Osteocyte (in vitro differentiated cells): ENCODE data around the gene UMODL1. TPM values are rescaled to one million over a fixed set of nuclear protein-coding genes. Genes with fewer than 3 reads are reported as not detected.

Experiments
- DNase-seq: peaks from one replicate; pipeline ENCODE4 v3.0.0; 2021; ENCODE audit warnings: mixed read lengths; ENCODE audit not compliant: unreplicated experiment; ENCODE audit errors: extremely low spot score
- H3K27ac Mint-ChIP-seq: one replicate; pipeline ENCODE4 v1.8.0; 2021; ENCODE audit warnings: mild to moderate bottlenecking, mixed read lengths; ENCODE audit not compliant: unreplicated experiment
- H3K27me3 Mint-ChIP-seq: one replicate; pipeline ENCODE4 v1.8.0; 2021; ENCODE audit warnings: mixed read lengths; ENCODE audit not compliant: unreplicated experiment
- H3K36me3 Mint-ChIP-seq: one replicate; pipeline ENCODE4 v1.8.0; 2021; ENCODE audit warnings: mixed read lengths; ENCODE audit not compliant: unreplicated experiment
- H3K4me1 Mint-ChIP-seq: one replicate; pipeline ENCODE4 v1.8.0; 2021; ENCODE audit warnings: mixed read lengths; ENCODE audit not compliant: unreplicated experiment
- H3K4me3 Mint-ChIP-seq: one replicate; pipeline ENCODE4 v1.8.0; 2021; ENCODE audit warnings: mild to moderate bottlenecking, moderate library complexity, mixed read lengths; ENCODE audit not compliant: unreplicated experiment
- H3K9me3 Mint-ChIP-seq: one replicate; pipeline ENCODE4 v1.8.0; 2021; ENCODE audit warnings: mixed read lengths; ENCODE audit not compliant: unreplicated experiment
- total RNA-seq: library from RNA; stranded (reverse); gene quantifications from 2 replicates; pipeline ENCODE4 v1.2.1, GENCODE V29; 2021
- TF ChIP-seq, protein P1 (sequence below): fragments of 200-600 bp; sonication (generic); IDR thresholded peaks from 2 replicates; pipeline ENCODE4 v1.5.0; 2021; ENCODE audit warnings: antibody characterized with exemption, mild to moderate bottlenecking, moderate library complexity

UMODL1 gene
- total RNA-seq, 1 donor from 2014 or later = not detected

DNA sequence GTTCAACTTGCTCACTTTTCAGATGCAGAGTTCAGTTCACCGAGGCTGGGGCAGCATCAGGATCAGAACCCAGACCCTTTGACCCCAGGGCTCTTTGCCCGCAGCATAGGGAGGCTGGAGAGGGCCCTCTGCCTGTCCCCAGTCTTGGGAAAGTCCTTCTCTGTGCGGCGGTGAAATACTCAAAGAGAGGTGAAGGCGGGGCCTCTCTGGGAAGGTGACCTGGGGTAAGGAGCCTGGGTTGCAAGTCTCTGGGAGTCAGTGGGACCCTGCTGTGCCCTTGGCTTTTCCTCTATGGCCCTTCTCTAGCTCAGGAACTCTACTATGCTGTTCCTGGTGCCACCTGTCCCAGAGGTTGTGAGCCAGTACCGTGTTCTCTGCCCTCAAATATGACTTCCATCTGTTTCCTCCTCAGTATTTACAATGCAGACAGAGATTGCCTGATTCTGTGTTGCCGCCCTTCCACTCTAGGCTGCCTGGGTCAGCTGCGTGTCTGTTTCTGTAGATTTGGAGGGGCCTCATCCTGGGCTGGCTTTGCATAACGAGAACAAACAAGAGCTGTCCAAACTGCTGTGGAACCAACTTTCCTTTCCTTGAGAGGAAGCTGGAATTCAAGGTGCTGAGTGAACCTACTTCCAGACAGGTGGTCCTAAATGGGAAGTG is 42.2 kb upstream of the UMODL1 start:
- no peak overlapping the region for H3K4me3 Mint-ChIP-seq
- no peaks in the 10 kb centered on the region for H3K9me3 Mint-ChIP-seq
- no peaks in the 10 kb centered on the region for H3K4me1 Mint-ChIP-seq
- H3K36me3 Mint-ChIP-seq = no peaks in the 10 kb centered on the region
- DNase-seq = no peak
- no peaks in the 10 kb centered on the region for H3K27me3 Mint-ChIP-seq
- TF ChIP-seq, protein P1, sequence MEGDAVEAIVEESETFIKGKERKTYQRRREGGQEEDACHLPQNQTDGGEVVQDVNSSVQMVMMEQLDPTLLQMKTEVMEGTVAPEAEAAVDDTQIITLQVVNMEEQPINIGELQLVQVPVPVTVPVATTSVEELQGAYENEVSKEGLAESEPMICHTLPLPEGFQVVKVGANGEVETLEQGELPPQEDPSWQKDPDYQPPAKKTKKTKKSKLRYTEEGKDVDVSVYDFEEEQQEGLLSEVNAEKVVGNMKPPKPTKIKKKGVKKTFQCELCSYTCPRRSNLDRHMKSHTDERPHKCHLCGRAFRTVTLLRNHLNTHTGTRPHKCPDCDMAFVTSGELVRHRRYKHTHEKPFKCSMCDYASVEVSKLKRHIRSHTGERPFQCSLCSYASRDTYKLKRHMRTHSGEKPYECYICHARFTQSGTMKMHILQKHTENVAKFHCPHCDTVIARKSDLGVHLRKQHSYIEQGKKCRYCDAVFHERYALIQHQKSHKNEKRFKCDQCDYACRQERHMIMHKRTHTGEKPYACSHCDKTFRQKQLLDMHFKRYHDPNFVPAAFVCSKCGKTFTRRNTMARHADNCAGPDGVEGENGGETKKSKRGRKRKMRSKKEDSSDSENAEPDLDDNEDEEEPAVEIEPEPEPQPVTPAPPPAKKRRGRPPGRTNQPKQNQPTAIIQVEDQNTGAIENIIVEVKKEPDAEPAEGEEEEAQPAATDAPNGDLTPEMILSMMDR = no peak
- no peak overlapping the region for H3K27ac Mint-ChIP-seq

DNA sequence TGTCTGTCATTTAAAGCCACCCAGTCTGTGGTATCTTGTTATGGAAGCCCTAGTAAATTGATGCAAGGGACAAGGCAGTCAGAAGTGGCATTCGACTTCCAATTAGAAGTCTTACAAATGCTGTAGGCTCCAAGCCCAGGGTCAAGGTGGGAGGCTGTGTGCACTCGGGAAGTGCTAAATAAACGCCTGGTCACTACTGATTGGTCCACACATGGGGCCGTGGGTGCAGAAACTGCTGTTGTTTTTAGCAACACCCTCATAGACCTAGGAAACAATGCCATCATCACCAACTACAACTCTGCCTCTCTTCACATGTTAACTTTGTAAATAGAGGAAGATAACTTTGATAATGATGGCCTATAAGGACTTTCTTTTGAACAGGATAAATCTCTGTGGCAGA is 40.8 kb upstream of the UMODL1 start:
- TF ChIP-seq, protein P1 = no peak
- Mint-ChIP-seq H3K27ac (no peak overlapping the region), H3K36me3 (no peaks in the 10 kb centered on the region), H3K9me3 (no peaks in the 10 kb centered on the region), H3K4me1 (no peaks in the 10 kb centered on the region), H3K4me3 (no peak overlapping the region), H3K27me3 (no peaks in the 10 kb centered on the region)
- DNase-seq = no peak

DNA sequence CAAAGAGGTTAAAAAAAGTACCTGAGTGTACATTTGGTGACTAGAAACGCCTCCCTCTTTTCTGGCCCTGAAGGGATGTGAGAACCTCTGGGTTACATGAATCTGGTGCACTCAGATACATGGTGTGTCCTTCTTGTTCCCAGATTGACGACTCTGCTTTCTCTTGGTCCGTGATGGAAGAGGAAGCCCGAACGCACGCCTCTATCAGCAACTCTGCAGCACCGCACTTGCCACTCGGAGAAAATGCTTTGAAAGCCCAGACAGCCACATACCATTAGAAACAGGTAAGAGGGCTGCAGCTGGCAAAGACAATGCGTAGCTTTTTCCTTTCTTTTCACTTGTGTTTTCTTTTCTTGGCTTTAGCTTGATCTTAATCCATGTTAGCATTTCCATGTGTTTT is 39.9 kb upstream of the UMODL1 start:
- Mint-ChIP-seq H3K4me1 (no peaks in the 10 kb centered on the region), H3K36me3 (no peaks in the 10 kb centered on the region), H3K27ac (no peak overlapping the region), H3K27me3 (no peaks in the 10 kb centered on the region), H3K4me3 (no peak overlapping the region), H3K9me3 (no peaks in the 10 kb centered on the region)
- TF ChIP-seq, protein P1 = no peak
- no peak for DNase-seq

DNA sequence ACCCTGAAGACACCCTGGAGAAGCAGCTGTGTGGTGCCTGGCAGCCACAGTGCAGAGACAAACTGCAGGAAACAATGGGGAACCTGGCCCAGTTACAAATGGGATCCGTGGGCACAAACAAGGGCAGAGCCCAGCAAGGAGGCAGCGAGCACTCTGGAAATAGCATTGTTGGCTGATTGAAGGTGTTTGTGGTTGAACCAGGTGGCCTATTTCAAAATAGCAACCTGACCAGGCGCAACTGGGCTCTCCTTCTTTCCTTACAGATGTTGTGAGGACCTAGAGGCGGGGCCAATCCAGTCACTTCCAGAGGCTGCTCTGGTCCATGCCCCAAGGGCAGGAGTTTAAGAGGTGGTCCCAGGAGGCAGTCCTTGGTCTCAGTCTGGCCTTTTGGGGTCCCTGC is 39.3 kb upstream of the UMODL1 start:
- TF ChIP-seq, protein P1 = no peak
- DNase-seq = no peak
- H3K27me3 Mint-ChIP-seq = no peaks in the 10 kb centered on the region
- H3K36me3 Mint-ChIP-seq = no peaks in the 10 kb centered on the region
- no peaks in the 10 kb centered on the region for H3K4me1 Mint-ChIP-seq
- H3K27ac Mint-ChIP-seq = no peak overlapping the region
- H3K9me3 Mint-ChIP-seq = no peaks in the 10 kb centered on the region
- no peak overlapping the region for H3K4me3 Mint-ChIP-seq

DNA sequence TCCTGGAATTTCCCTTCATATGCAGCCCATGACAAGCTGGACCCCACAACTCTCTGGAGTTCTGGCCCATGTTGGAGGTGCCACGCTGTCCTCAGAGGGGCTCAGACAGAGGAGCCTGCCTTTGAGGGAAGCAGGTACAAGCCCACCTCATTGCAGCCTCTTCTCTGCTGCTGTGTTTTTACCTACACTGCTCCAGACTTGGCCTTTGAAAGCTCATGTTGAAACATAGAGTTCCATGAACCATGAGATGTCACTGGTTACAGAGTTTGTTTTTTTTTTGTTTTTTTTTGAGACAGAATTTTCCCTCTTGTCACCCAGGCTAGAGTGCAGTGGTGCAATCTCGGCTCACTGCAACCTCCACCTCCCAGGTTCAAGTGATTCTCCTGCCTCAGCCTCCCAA is 38.9 kb upstream of the UMODL1 start:
- Mint-ChIP-seq H3K9me3 (no peaks in the 10 kb centered on the region), H3K27ac (no peak overlapping the region), H3K4me3 (no peak overlapping the region), H3K36me3 (no peaks in the 10 kb centered on the region), H3K4me1 (no peaks in the 10 kb centered on the region), H3K27me3 (no peaks in the 10 kb centered on the region)
- TF ChIP-seq, protein P1 = no peak
- DNase-seq = no peak
